HepG2 (cell line): ENCODE measurements around the gene NCOA3. TPM values are rescaled to one million over a fixed set of nuclear protein-coding genes. Genes with fewer than 3 reads are reported as not detected.

Experiments used
- ATM ChIP-seq: fragments of 450-650 bp; IDR thresholded peaks from 2 replicates; pipeline ENCODE4 v1.7.1; 2017; ENCODE audit warnings: mild to moderate bottlenecking, borderline replicate concordance
- CREB1 ChIP-seq, 2 experiments: fragments of 450-650 bp in 1 of 2; IDR thresholded peaks; 2 replicates each; pipeline ENCODE4 v1.6.1; 2016 to 2017; ENCODE audit warnings: control low read depth in 1 of 2, mild to moderate bottlenecking in 1 of 2, missing compliant biosample characterization in 1 of 2, missing genetic modification characterization in 1 of 2
- EEA1 ChIP-seq: sonication (generic); formaldehyde crosslinking; IDR thresholded peaks from 2 replicates; pipeline ENCODE4 v1.5.1; 2020; ENCODE audit warnings: mild to moderate bottlenecking, missing genetic modification reagents, borderline replicate concordance
- FOXP1 ChIP-seq, 2 experiments: fragments of 450-650 bp in 1 of 2; IDR thresholded peaks; 2 replicates each; pipeline ENCODE4 v1.6.1; 2017 to 2018; ENCODE audit warnings: antibody characterized with exemption in 1 of 2
- HMG20B ChIP-seq: conservative IDR thresholded peaks from 2 replicates; pipeline ENCODE4 v1.6.1; 2016; ENCODE audit warnings: missing genetic modification reagents, missing compliant biosample characterization
- HOXA7 ChIP-seq: sonication (generic); formaldehyde crosslinking; IDR thresholded peaks from 2 replicates; pipeline ENCODE4 v1.8.1; 2022; ENCODE audit warnings: mild to moderate bottlenecking, missing genetic modification reagents, moderate library complexity
- KDM2A ChIP-seq: sonication (generic); formaldehyde crosslinking; IDR thresholded peaks from 2 replicates; pipeline ENCODE4 v1.4.0; 2020; ENCODE audit warnings: low read depth, missing genetic modification reagents, borderline replicate concordance
- KLF11 ChIP-seq: IDR thresholded peaks from 2 replicates; pipeline ENCODE4 v1.6.1; 2016; ENCODE audit warnings: missing compliant biosample characterization
- NFE2 ChIP-seq: sonication (generic); formaldehyde crosslinking; IDR thresholded peaks from 2 replicates; pipeline ENCODE4 v1.4.0; 2020; ENCODE audit warnings: missing genetic modification reagents
- POGZ ChIP-seq: sonication (generic); formaldehyde crosslinking; IDR thresholded peaks from 2 replicates; pipeline ENCODE4 v1.4.0; 2020; ENCODE audit warnings: mild to moderate bottlenecking, missing genetic modification reagents
- RFX1 ChIP-seq: fragments of 450-650 bp; IDR thresholded peaks from 2 replicates; pipeline ENCODE4 v1.6.1; 2017
- RFX5 ChIP-seq: IDR thresholded peaks from 2 replicates; pipeline ENCODE4 v1.6.1; 2011; ENCODE audit warnings: low read depth, low read length, improper control_type of control experiment
- RFXAP ChIP-seq: sonication (generic); formaldehyde crosslinking; IDR thresholded peaks from 2 replicates; pipeline ENCODE4 v1.4.0; 2020; ENCODE audit warnings: missing genetic modification reagents, borderline replicate concordance
- ZBTB20 ChIP-seq: sonication (generic); formaldehyde crosslinking; IDR thresholded peaks from 2 replicates; pipeline ENCODE4 v1.8.1; 2023; ENCODE audit warnings: missing genetic modification reagents, low read depth, mild to moderate bottlenecking, borderline replicate concordance
- ZNF230 ChIP-seq: sonication (generic); formaldehyde crosslinking; IDR thresholded peaks from 2 replicates; pipeline ENCODE4 v1.4.0; 2020; ENCODE audit warnings: mild to moderate bottlenecking, missing genetic modification reagents
- ZNF496 ChIP-seq: sonication (generic); formaldehyde crosslinking; IDR thresholded peaks from 2 replicates; pipeline ENCODE4 v1.8.1; 2023; ENCODE audit warnings: mild to moderate bottlenecking, moderate library complexity, missing genetic modification reagents; ENCODE audit not compliant: insufficient replicate concordance
- ZNF766 ChIP-seq: sonication (generic); formaldehyde crosslinking; IDR thresholded peaks from 2 replicates; pipeline ENCODE4 v1.5.0; 2020; ENCODE audit warnings: missing genetic modification reagents, borderline replicate concordance
- polyA plus RNA-seq, 8 experiments: library from polyadenylated mRNA; depleted of rRNA in 3 of 8; stranded (reverse) in 7 of 8; unstranded in 1 of 8; fragments of >200 nt; fragmentation: Illumina TruSeq in 4 of 8; extraction: Trizol in 4 of 8; gene quantifications; 2 replicates each; pipeline versions ENCODE4 v1.2.1 to v1.2.3, GENCODE V29; 2011 to 2016; ENCODE audit warnings: low read depth in 4 of 8, missing spikeins in 1 of 8, mixed read lengths in 1 of 8; ENCODE audit not compliant: insufficient read depth in 1 of 8
- total RNA-seq, 5 experiments: library from RNA; depleted of rRNA; stranded (reverse); fragments of >200 nt; fragmentation: Illumina TruSeq; extraction: Trizol; gene quantifications; 2 replicates each; pipeline ENCODE4 v1.2.3, GENCODE V29; 2016; ENCODE audit warnings: low read depth in 1 of 5
- TF ChIP-seq, protein P1 (sequence below): sonication (generic); formaldehyde crosslinking; IDR thresholded peaks from 2 replicates; pipeline ENCODE4 v1.5.0; 2020; ENCODE audit warnings: mild to moderate bottlenecking, missing genetic modification reagents, borderline replicate concordance
- TF ChIP-seq, protein P2 (sequence below): IDR thresholded peaks from 2 replicates; pipeline ENCODE4 v1.6.1; 2012; ENCODE audit warnings: low read length, improper control_type of control experiment

Gene NCOA3
- total and polyA plus RNA-seq, 2 of the 13 experiments (the other 11 are each of a cell fraction or from before 2014, with no cell fraction given) = 35.0 to 56.8 TPM

DNA sequence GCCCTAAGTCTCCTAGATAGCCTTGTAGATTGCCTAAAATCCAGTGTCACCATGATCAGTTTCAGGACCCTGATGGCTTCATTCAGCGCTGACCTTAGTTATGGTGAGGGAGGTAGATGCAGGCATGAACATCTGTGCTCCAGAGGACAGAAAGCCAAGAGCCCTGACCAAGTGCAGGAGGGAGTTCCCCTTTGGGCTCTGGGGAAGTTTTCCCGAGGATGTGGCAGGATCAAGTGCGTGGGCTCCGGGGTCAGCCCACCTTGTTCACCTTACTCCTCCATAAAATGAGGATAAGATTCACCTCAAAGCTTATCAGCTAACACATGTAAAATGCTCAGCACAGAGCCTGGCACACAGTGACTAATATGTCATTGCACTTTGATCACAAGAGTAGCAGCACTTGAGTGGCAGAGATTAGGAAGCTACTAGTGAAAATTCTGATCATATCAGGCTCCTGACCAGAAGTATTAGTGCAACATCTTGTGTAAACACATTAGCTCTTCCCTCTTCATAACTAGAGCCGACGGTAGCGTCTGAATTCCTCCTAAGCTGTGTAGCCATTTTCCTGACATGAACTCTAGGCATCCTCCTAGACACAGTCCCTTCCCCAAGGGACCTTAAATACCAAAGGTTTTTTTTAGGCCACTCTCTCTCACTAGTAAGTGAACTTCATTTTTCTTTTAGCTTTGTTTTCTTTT is 158.4 kb downstream of the NCOA3 start (continued):
- TF ChIP-seq, protein P1, sequence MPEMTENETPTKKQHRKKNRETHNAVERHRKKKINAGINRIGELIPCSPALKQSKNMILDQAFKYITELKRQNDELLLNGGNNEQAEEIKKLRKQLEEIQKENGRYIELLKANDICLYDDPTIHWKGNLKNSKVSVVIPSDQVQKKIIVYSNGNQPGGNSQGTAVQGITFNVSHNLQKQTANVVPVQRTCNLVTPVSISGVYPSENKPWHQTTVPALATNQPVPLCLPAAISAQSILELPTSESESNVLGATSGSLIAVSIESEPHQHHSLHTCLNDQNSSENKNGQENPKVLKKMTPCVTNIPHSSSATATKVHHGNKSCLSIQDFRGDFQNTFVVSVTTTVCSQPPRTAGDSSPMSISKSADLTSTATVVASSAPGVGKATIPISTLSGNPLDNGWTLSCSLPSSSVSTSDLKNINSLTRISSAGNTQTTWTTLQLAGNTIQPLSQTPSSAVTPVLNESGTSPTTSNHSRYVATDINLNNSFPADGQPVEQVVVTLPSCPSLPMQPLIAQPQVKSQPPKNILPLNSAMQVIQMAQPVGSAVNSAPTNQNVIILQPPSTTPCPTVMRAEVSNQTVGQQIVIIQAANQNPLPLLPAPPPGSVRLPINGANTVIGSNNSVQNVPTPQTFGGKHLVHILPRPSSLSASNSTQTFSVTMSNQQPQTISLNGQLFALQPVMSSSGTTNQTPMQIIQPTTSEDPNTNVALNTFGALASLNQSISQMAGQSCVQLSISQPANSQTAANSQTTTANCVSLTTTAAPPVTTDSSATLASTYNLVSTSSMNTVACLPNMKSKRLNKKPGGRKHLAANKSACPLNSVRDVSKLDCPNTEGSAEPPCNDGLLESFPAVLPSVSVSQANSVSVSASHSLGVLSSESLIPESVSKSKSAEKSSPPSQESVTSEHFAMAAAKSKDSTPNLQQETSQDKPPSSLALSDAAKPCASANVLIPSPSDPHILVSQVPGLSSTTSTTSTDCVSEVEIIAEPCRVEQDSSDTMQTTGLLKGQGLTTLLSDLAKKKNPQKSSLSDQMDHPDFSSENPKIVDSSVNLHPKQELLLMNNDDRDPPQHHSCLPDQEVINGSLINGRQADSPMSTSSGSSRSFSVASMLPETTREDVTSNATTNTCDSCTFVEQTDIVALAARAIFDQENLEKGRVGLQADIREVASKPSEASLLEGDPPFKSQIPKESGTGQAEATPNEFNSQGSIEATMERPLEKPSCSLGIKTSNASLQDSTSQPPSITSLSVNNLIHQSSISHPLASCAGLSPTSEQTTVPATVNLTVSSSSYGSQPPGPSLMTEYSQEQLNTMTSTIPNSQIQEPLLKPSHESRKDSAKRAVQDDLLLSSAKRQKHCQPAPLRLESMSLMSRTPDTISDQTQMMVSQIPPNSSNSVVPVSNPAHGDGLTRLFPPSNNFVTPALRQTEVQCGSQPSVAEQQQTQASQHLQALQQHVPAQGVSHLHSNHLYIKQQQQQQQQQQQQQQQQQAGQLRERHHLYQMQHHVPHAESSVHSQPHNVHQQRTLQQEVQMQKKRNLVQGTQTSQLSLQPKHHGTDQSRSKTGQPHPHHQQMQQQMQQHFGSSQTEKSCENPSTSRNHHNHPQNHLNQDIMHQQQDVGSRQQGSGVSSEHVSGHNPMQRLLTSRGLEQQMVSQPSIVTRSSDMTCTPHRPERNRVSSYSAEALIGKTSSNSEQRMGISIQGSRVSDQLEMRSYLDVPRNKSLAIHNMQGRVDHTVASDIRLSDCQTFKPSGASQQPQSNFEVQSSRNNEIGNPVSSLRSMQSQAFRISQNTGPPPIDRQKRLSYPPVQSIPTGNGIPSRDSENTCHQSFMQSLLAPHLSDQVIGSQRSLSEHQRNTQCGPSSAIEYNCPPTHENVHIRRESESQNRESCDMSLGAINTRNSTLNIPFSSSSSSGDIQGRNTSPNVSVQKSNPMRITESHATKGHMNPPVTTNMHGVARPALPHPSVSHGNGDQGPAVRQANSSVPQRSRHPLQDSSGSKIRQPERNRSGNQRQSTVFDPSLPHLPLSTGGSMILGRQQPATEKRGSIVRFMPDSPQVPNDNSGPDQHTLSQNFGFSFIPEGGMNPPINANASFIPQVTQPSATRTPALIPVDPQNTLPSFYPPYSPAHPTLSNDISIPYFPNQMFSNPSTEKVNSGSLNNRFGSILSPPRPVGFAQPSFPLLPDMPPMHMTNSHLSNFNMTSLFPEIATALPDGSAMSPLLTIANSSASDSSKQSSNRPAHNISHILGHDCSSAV (CRISPR knock-in tag) = no peak
- no peak for TF ChIP-seq RFXAP
- no peak for TF ChIP-seq ZNF496
- TF ChIP-seq HOXA7 (CRISPR knock-in tag) = no peak
- TF ChIP-seq ATM = no peak
- TF ChIP-seq, protein P2, sequence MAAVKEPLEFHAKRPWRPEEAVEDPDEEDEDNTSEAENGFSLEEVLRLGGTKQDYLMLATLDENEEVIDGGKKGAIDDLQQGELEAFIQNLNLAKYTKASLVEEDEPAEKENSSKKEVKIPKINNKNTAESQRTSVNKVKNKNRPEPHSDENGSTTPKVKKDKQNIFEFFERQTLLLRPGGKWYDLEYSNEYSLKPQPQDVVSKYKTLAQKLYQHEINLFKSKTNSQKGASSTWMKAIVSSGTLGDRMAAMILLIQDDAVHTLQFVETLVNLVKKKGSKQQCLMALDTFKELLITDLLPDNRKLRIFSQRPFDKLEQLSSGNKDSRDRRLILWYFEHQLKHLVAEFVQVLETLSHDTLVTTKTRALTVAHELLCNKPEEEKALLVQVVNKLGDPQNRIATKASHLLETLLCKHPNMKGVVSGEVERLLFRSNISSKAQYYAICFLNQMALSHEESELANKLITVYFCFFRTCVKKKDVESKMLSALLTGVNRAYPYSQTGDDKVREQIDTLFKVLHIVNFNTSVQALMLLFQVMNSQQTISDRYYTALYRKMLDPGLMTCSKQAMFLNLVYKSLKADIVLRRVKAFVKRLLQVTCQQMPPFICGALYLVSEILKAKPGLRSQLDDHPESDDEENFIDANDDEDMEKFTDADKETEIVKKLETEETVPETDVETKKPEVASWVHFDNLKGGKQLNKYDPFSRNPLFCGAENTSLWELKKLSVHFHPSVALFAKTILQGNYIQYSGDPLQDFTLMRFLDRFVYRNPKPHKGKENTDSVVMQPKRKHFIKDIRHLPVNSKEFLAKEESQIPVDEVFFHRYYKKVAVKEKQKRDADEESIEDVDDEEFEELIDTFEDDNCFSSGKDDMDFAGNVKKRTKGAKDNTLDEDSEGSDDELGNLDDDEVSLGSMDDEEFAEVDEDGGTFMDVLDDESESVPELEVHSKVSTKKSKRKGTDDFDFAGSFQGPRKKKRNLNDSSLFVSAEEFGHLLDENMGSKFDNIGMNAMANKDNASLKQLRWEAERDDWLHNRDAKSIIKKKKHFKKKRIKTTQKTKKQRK = no peak
- no peak for TF ChIP-seq NFE2
- no peak for TF ChIP-seq KLF11
- no peak for TF ChIP-seq POGZ (CRISPR knock-in tag)
- no peak for TF ChIP-seq ZNF766 (CRISPR knock-in tag)
- no peak for TF ChIP-seq CREB1 (IDR thresholded peaks at IDR 0.05)
- no peak for TF ChIP-seq CREB1 (CRISPR knock-in tag; IDR thresholded peaks at IDR 0.05)
- TF ChIP-seq RFX5 = no peak
- TF ChIP-seq ZBTB20 (CRISPR knock-in tag) = no peak
- TF ChIP-seq ZNF230 (CRISPR knock-in tag) = no peak
- TF ChIP-seq KDM2A = 0 out of 2 replicates have a peak, but pooled peaks have one; percentile 20
- TF ChIP-seq RFX1 = no peak
- no peak for TF ChIP-seq EEA1 (CRISPR knock-in tag)
- no peak for TF ChIP-seq HMG20B (CRISPR knock-in tag)
- no peak for TF ChIP-seq FOXP1 (IDR thresholded peaks at IDR 0.05)
- 0 out of 2 replicates have a peak, but pooled peaks have one; percentile 5 for TF ChIP-seq FOXP1 (CRISPR knock-in tag; IDR thresholded peaks at IDR 0.05)
